ENCODE measurements around the gene DYNC1LI2. TPM values are rescaled to one million over a fixed set of nuclear protein-coding genes. Genes with fewer than 3 reads are reported as not detected.
"Not testable (repeated sequence)": the region's sequence is repeated elsewhere in the genome, so short reads cannot be mapped to it uniquely, and the experiment has no call there.

The DYNC1LI2 gene
- total RNA-seq, 1 experiment from 2014 or later: 92.7 TPM

- H2AFZ ChIP-seq: no peak overlapping the region
- H3K36me3 ChIP-seq (ENCODE audit: low read depth): no peaks in the 10 kb centered on the region
- H3K27me3 ChIP-seq (ENCODE audit: insufficient read depth, low read depth): no peaks in the 10 kb centered on the region
- no peak overlapping the region for H3K4me2 ChIP-seq
- no TSS peak for BruUV-seq (replicated peaks)
- CTCF ChIA-PET: no interaction called here
- peaks cover 10% of the 10 kb centered on the region; the same call in 1 of the 2 replicates for H4K20me1 ChIP-seq (ENCODE audit: insufficient read depth)
- no peak overlapping the region for H3K4me3 ChIP-seq
- no peak for DNase-seq
- H3K79me2 ChIP-seq (ENCODE audit: low read depth): peaks cover 82% of the 10 kb centered on the region
- H3K9me3 ChIP-seq (ENCODE audit: insufficient read depth, low read depth): no peaks in the 10 kb centered on the region
- TF ChIP-seq EZH2 (IDR thresholded peaks at IDR 0.05; ENCODE audit: low read depth) (no peak), CTCF (conservative IDR thresholded peaks at IDR 0.05) (no peak)
- H3K9me2 ChIP-seq (ENCODE audit: insufficient read depth): no peaks in the 10 kb centered on the region
- POLR2A ChIA-PET (ENCODE audit: unreplicated experiment): interaction anchor here (0.5 kb wide), 1 partner anchor 585 kb away, joined by 5 read pairs; no protein-coding TSS in a partner anchor
- intact Hi-C loops (cut with micrococcal nuclease; ENCODE audit: unreplicated experiment): loop anchor here (2.0 kb wide), 1 partner anchor 81 kb away; no protein-coding TSS in a partner anchor
- peaks cover 37% of the 10 kb centered on the region for H3K4me1 ChIP-seq (replicated peaks; ENCODE audit: insufficient read depth)
- H3K27ac ChIP-seq: no peak overlapping the region
- H3F3A ChIP-seq (ENCODE audit: insufficient read depth, low read depth): peaks cover 8% of the 10 kb centered on the region; the same call in 1 of the 2 replicates
Measured at GRCh38 chr16:66690106-66690847, 61.1 kb downstream of the DYNC1LI2 start.

- Histone ChIP-seq H2AFZ (no peak overlapping the region), H3K27ac (no peak overlapping the region), H3F3A (ENCODE audit: insufficient read depth, low read depth) (peaks cover 8% of the 10 kb centered on the region; the same call in 1 of the 2 replicates), H3K9me2 (ENCODE audit: insufficient read depth) (no peaks in the 10 kb centered on the region), H3K36me3 (ENCODE audit: low read depth) (no peaks in the 10 kb centered on the region), H3K27me3 (ENCODE audit: insufficient read depth, low read depth) (no peaks in the 10 kb centered on the region), H3K4me1 (replicated peaks; ENCODE audit: insufficient read depth) (peaks cover 27% of the 10 kb centered on the region), H3K4me3 (no peak overlapping the region), H3K79me2 (ENCODE audit: low read depth) (peaks cover 78% of the 10 kb centered on the region), H3K4me2 (no peak overlapping the region), H3K9me3 (ENCODE audit: insufficient read depth, low read depth) (no peaks in the 10 kb centered on the region), H4K20me1 (ENCODE audit: insufficient read depth) (no peaks in the 10 kb centered on the region; the same call in 1 of the 2 replicates)
- no peak for DNase-seq
- CTCF ChIA-PET: no interaction called here
- TF ChIP-seq CTCF (conservative IDR thresholded peaks at IDR 0.05) (no peak), EZH2 (IDR thresholded peaks at IDR 0.05; ENCODE audit: low read depth) (no peak)
- BruUV-seq (replicated peaks): no TSS peak
- POLR2A ChIA-PET (ENCODE audit: unreplicated experiment): no interaction called here
- intact Hi-C loops (cut with micrococcal nuclease; ENCODE audit: unreplicated experiment): no loop called here
Measured at GRCh38 chr16:66689282-66689681, 62.1 kb downstream of the DYNC1LI2 start.

- H2AFZ ChIP-seq: no peak overlapping the region
- intact Hi-C loops (cut with micrococcal nuclease; ENCODE audit: unreplicated experiment): no loop called here
Measured at GRCh38 chr16:66687906-66688625, 63.3 kb downstream of the DYNC1LI2 start.

GRCh38 chr16:66685501-66686115, 65.8 kb downstream of the DYNC1LI2 start:
- POLR2A ChIA-PET (ENCODE audit: unreplicated experiment); H3K9me2 ChIP-seq (ENCODE audit: insufficient read depth); intact Hi-C loops (cut with micrococcal nuclease; ENCODE audit: unreplicated experiment); H3F3A ChIP-seq (ENCODE audit: insufficient read depth, low read depth); H3K36me3 ChIP-seq (ENCODE audit: low read depth); H3K9me3 ChIP-seq (ENCODE audit: insufficient read depth, low read depth); H4K20me1 ChIP-seq (ENCODE audit: insufficient read depth); BruUV-seq (replicated peaks); H3K27me3 ChIP-seq (ENCODE audit: insufficient read depth, low read depth); H2AFZ ChIP-seq; DNase-seq; H3K4me1 ChIP-seq (replicated peaks; ENCODE audit: insufficient read depth); H3K27ac ChIP-seq; H3K4me2 ChIP-seq; H3K4me3 ChIP-seq: not testable (repeated sequence)
- CTCF ChIA-PET: interaction anchor here (0.6 kb wide), 1 partner anchor 77 kb away, joined by 8 read pairs; no protein-coding TSS in a partner anchor
- H3K79me2 ChIP-seq (ENCODE audit: low read depth): peaks cover 64% of the 10 kb centered on the region

More at GRCh38 chr16:66687906-66688625, 63.3 kb downstream of the DYNC1LI2 start:
- Histone ChIP-seq H3K9me2 (ENCODE audit: insufficient read depth) (no peaks in the 10 kb centered on the region), H3K27ac (no peak overlapping the region), H3K9me3 (ENCODE audit: insufficient read depth, low read depth) (no peaks in the 10 kb centered on the region), H3K27me3 (ENCODE audit: insufficient read depth, low read depth) (no peaks in the 10 kb centered on the region), H3K4me2 (no peak overlapping the region), H3K79me2 (ENCODE audit: low read depth) (peaks cover 73% of the 10 kb centered on the region), H4K20me1 (ENCODE audit: insufficient read depth) (no peaks in the 10 kb centered on the region; the same call in 1 of the 2 replicates), H3K36me3 (ENCODE audit: low read depth) (no peaks in the 10 kb centered on the region), H3F3A (ENCODE audit: insufficient read depth, low read depth) (peaks cover 11% of the 10 kb centered on the region; the same call in 1 of the 2 replicates), H3K4me1 (replicated peaks; ENCODE audit: insufficient read depth) (peaks cover 16% of the 10 kb centered on the region), H3K4me3 (no peak overlapping the region)
- no peak for DNase-seq
- no TSS peak for BruUV-seq (replicated peaks)
- ChIA-PET POLR2A (ENCODE audit: unreplicated experiment) (no interaction called here), CTCF (no interaction called here)
- TF ChIP-seq CTCF (conservative IDR thresholded peaks at IDR 0.05): no peak
- TF ChIP-seq EZH2 (IDR thresholded peaks at IDR 0.05; ENCODE audit: low read depth): no peak

All from PC-9 (cell line).